ENCODE results near the gene TEKTIP1.
"Not testable (repeated sequence)": the region's sequence is repeated elsewhere in the genome, so short reads cannot be mapped to it uniquely, and the experiment has no call there.

The TEKTIP1 gene

GRCh38 chr19:3547767-3548282 is 8.9 kb downstream of the TEKTIP1 start:
- DNase-seq: no peak
- Mint-ChIP-seq H3K27ac (peak overlapping the region; percentile 14), H3K4me3 (no peak overlapping the region), H3K9me3 (no peaks in the 10 kb centered on the region), H3K27me3 (no peaks in the 10 kb centered on the region), H3K36me3 (ENCODE audit: low read depth) (peaks cover 65% of the 10 kb centered on the region), H3K4me1 (ENCODE audit: low read depth) (peaks cover 21% of the 10 kb centered on the region)

GRCh38 chr19:3548606-3549005 is 9.6 kb downstream of the TEKTIP1 start:
- Mint-ChIP-seq H3K4me3 (no peak overlapping the region), H3K4me1 (ENCODE audit: low read depth) (peaks cover 25% of the 10 kb centered on the region), H3K9me3 (no peaks in the 10 kb centered on the region), H3K36me3 (ENCODE audit: low read depth) (peaks cover 68% of the 10 kb centered on the region), H3K27me3 (no peaks in the 10 kb centered on the region), H3K27ac (peak overlapping the region; percentile 8)
- DNase-seq: no peak

- Mint-ChIP-seq H3K4me1 (ENCODE audit: low read depth) (peaks cover 32% of the 10 kb centered on the region), H3K9me3 (no peaks in the 10 kb centered on the region), H3K4me3 (no peak overlapping the region), H3K36me3 (ENCODE audit: low read depth) (peaks cover 69% of the 10 kb centered on the region), H3K27ac (no peak overlapping the region), H3K27me3 (no peaks in the 10 kb centered on the region)
- DNase-seq: no peak
These were observed 10.8 kb downstream of the TEKTIP1 start for GRCh38 chr19:3549816-3550215.

GRCh38 chr19:3550947-3551791 is 12.2 kb downstream of the TEKTIP1 start:
- no peaks in the 10 kb centered on the region for H3K27me3 Mint-ChIP-seq
- DNase-seq: no peak
- peak overlapping the region; percentile 76 for H3K27ac Mint-ChIP-seq
- H3K4me1 Mint-ChIP-seq (ENCODE audit: low read depth): peaks cover 37% of the 10 kb centered on the region
- H3K36me3 Mint-ChIP-seq (ENCODE audit: low read depth): peaks cover 67% of the 10 kb centered on the region
- no peak overlapping the region for H3K4me3 Mint-ChIP-seq
- no peaks in the 10 kb centered on the region for H3K9me3 Mint-ChIP-seq

- no peak overlapping the region for H3K4me3 Mint-ChIP-seq
- H3K4me1 Mint-ChIP-seq (ENCODE audit: low read depth): peaks cover 42% of the 10 kb centered on the region
- no peaks in the 10 kb centered on the region for H3K9me3 Mint-ChIP-seq
- peaks cover 68% of the 10 kb centered on the region for H3K36me3 Mint-ChIP-seq (ENCODE audit: low read depth)
- H3K27ac Mint-ChIP-seq: peak overlapping the region; percentile 76
- H3K27me3 Mint-ChIP-seq: no peaks in the 10 kb centered on the region
- DNase-seq: no peak
These were observed 12.8 kb downstream of the TEKTIP1 start for GRCh38 chr19:3551792-3552095.

GRCh38 chr19:3554254-3555083 is 15.5 kb downstream of the TEKTIP1 start:
- H3K36me3 Mint-ChIP-seq (ENCODE audit: low read depth): peaks cover 47% of the 10 kb centered on the region
- H3K4me1 Mint-ChIP-seq (ENCODE audit: low read depth): peaks cover 48% of the 10 kb centered on the region
- H3K27ac Mint-ChIP-seq: peak overlapping the region; percentile 95
- DNase-seq: no peak
- H3K9me3 Mint-ChIP-seq: no peaks in the 10 kb centered on the region
- H3K4me3 Mint-ChIP-seq: peak overlapping the region; percentile 97
- no peaks in the 10 kb centered on the region for H3K27me3 Mint-ChIP-seq

GRCh38 chr19:3555653-3556422 is 16.9 kb downstream of the TEKTIP1 start:
- no peak for DNase-seq
- Mint-ChIP-seq H3K27me3 (no peaks in the 10 kb centered on the region), H3K4me3 (peak overlapping the region; percentile 97), H3K9me3 (no peaks in the 10 kb centered on the region), H3K27ac (peak overlapping the region; percentile 95), H3K4me1 (ENCODE audit: low read depth) (peaks cover 47% of the 10 kb centered on the region), H3K36me3 (ENCODE audit: low read depth) (peaks cover 36% of the 10 kb centered on the region)

- no peak for DNase-seq
- Mint-ChIP-seq H3K4me3 (peak overlapping the region; percentile 97), H3K4me1 (ENCODE audit: low read depth) (peaks cover 45% of the 10 kb centered on the region), H3K36me3 (ENCODE audit: low read depth) (peaks cover 33% of the 10 kb centered on the region), H3K9me3 (no peaks in the 10 kb centered on the region), H3K27me3 (no peaks in the 10 kb centered on the region), H3K27ac (peak overlapping the region; percentile 95)
These were observed 17.5 kb downstream of the TEKTIP1 start for GRCh38 chr19:3556423-3556977.

GRCh38 chr19:3556978-3557460 is 18.0 kb downstream of the TEKTIP1 start:
- Mint-ChIP-seq H3K27me3 (no peaks in the 10 kb centered on the region), H3K36me3 (ENCODE audit: low read depth) (peaks cover 29% of the 10 kb centered on the region), H3K27ac (peak overlapping the region; percentile 95), H3K4me1 (ENCODE audit: low read depth) (peaks cover 41% of the 10 kb centered on the region), H3K4me3 (peak overlapping the region; percentile 97), H3K9me3 (no peaks in the 10 kb centered on the region)
- DNase-seq: peak; percentile 78

GRCh38 chr19:3557461-3558248 is 18.7 kb downstream of the TEKTIP1 start, which contains the start of gene MFSD12:
MFSD12 (minus strand) TSS chr19:3557586; CDS start chr19:3557403, 183 bp downstream.
- peak within 1 kb of the TSS; percentile 97 for H3K4me3 Mint-ChIP-seq
- DNase-seq: peak; percentile 96
- H3K4me1 Mint-ChIP-seq (ENCODE audit: low read depth): peaks cover 38% of the 10 kb centered on the region
- no peaks in the 10 kb centered on the region for H3K27me3 Mint-ChIP-seq
- no peaks in the 10 kb centered on the region for H3K9me3 Mint-ChIP-seq
- peaks cover 27% of the 10 kb centered on the region for H3K36me3 Mint-ChIP-seq (ENCODE audit: low read depth)
- peak within 1 kb of the TSS; percentile 95 for H3K27ac Mint-ChIP-seq

- H3K27ac Mint-ChIP-seq: no peak overlapping the region
- H3K36me3 Mint-ChIP-seq (ENCODE audit: low read depth): no peaks in the 10 kb centered on the region
- H3K4me1 Mint-ChIP-seq (ENCODE audit: low read depth): no peaks in the 10 kb centered on the region
- no peak for DNase-seq
- H3K27me3 Mint-ChIP-seq: no peaks in the 10 kb centered on the region
- H3K9me3 Mint-ChIP-seq: no peaks in the 10 kb centered on the region
- no peak overlapping the region for H3K4me3 Mint-ChIP-seq
These were observed 24.9 kb downstream of the TEKTIP1 start for GRCh38 chr19:3563709-3564524.

GRCh38 chr19:3565139-3565538 is 26.2 kb downstream of the TEKTIP1 start:
- H3K36me3 Mint-ChIP-seq (ENCODE audit: low read depth): no peaks in the 10 kb centered on the region
- no peaks in the 10 kb centered on the region for H3K27me3 Mint-ChIP-seq
- no peak overlapping the region for H3K4me3 Mint-ChIP-seq
- H3K27ac Mint-ChIP-seq: no peak overlapping the region
- no peaks in the 10 kb centered on the region for H3K9me3 Mint-ChIP-seq
- no peak for DNase-seq
- H3K4me1 Mint-ChIP-seq (ENCODE audit: low read depth): no peaks in the 10 kb centered on the region

GRCh38 chr19:3570042-3570441 is 31.1 kb downstream of the TEKTIP1 start:
- H3K27me3 Mint-ChIP-seq; H3K36me3 Mint-ChIP-seq (ENCODE audit: low read depth); H3K27ac Mint-ChIP-seq; H3K4me3 Mint-ChIP-seq; DNase-seq; H3K9me3 Mint-ChIP-seq: not testable (repeated sequence)
- peaks cover 12% of the 10 kb centered on the region for H3K4me1 Mint-ChIP-seq (ENCODE audit: low read depth)

All from activated T-cell treated with anti-CD3 and anti-CD28 coated beads, Interleukin-2, amount 50 U/mL, for 24 hours (primary cell).